Muscle layer of duodenum (tissue), 2 donors: ENCODE measurements around the gene PPFIA3.

ENCODE experiments used
- H3K27ac ChIP-seq: one replicate; pipeline ENCODE4 v1.7.0; 2013; ENCODE audit warnings: mild to moderate bottlenecking, low read length
- H3K27me3 ChIP-seq: one replicate; pipeline ENCODE4 v1.7.0; 2013; ENCODE audit warnings: low read depth, mild to moderate bottlenecking, control low read depth, low read length
- H3K36me3 ChIP-seq, 2 donors: one replicate each; pipeline ENCODE4 v1.7.0; 2013; ENCODE audit warnings: low read length in 2 of 2, control low read depth in 1 of 2, mild to moderate bottlenecking in 1 of 2; ENCODE audit not compliant: insufficient read depth in 2 of 2, control insufficient read depth in 1 of 2
- H3K4me1 ChIP-seq, 2 donors: one replicate each; pipeline ENCODE4 v1.7.0; 2013; ENCODE audit warnings: low read length in 2 of 2, mild to moderate bottlenecking in 2 of 2, control low read depth in 1 of 2, moderate library complexity in 1 of 2; ENCODE audit not compliant: insufficient read depth in 2 of 2, control insufficient read depth in 1 of 2
- H3K4me3 ChIP-seq, 2 donors: one replicate each; pipeline ENCODE4 v1.7.0; 2013; ENCODE audit warnings: low read length in 2 of 2, low read depth in 1 of 2, mild to moderate bottlenecking in 1 of 2
- H3K9me3 ChIP-seq, 2 donors: one replicate each; pipeline ENCODE4 v1.7.0; 2013; ENCODE audit warnings: low read length in 2 of 2, control low read depth in 1 of 2, mild to moderate bottlenecking in 1 of 2; ENCODE audit not compliant: control insufficient read depth in 1 of 2
- donor health status: healthy.

PPFIA3 gene

GRCh38 chr19:49128545-49129237 is 9.3 kb downstream of the PPFIA3 start:
- Histone ChIP-seq H3K4me3 (peak overlapping the region; percentile 48 to 52), H3K4me1 (peaks cover 6 to 20% of the 10 kb centered on the region in 2 donors), H3K27me3 (no peaks in the 10 kb centered on the region), H3K9me3 (no peaks in the 10 kb centered on the region), H3K27ac (no peak overlapping the region), H3K36me3 (no peaks in the 10 kb centered on the region)

DNA sequence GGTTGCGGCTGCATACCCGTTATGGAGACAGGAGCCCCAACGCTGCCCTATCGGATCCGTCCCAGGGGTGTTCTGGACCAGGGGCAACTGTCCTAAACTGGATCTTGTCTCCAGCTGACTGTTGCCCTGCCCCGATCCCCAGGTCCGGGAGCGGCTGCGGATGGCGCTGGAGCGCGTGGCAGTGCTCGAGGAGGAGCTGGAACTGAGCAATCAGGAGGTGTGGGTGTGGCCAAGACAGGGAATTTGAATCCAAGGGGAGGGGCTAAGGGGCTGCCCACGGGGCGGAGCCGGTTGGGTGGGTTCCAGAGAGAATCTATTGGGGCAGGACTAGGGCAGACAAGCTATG is 9.9 kb downstream of the PPFIA3 start:
- no peak overlapping the region for H3K4me3 ChIP-seq
- no peaks in the 10 kb centered on the region for H3K27me3 ChIP-seq
- H3K4me1 ChIP-seq = peaks cover 6 to 25% of the 10 kb centered on the region in 2 donors
- H3K36me3 ChIP-seq = no peaks in the 10 kb centered on the region
- no peak overlapping the region for H3K27ac ChIP-seq
- no peaks in the 10 kb centered on the region for H3K9me3 ChIP-seq

DNA sequence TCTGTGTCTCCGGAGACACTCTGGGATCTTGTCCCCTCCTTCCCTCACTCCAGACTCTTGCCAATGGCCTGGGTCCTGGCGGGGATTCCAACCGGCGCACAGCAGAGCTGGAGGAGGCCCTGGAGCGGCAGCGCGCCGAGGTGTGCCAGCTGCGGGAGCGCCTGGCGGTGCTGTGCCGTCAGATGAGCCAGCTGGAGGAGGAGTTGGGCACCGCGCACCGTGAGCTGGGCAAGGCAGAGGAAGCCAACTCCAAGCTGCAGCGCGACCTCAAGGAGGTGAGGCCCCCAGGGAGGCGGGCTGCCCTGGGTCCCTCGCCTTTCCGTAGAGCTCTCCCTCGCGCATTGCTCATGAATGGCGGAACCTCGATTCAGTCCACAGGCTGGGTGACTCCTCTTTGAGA is 11.0 kb downstream of the PPFIA3 start:
- Histone ChIP-seq H3K4me1 (peaks cover 6 to 31% of the 10 kb centered on the region in 2 donors), H3K9me3 (no peaks in the 10 kb centered on the region), H3K27me3 (no peaks in the 10 kb centered on the region), H3K27ac (no peak overlapping the region), H3K36me3 (no peaks in the 10 kb centered on the region), H3K4me3 (no peak overlapping the region)

DNA sequence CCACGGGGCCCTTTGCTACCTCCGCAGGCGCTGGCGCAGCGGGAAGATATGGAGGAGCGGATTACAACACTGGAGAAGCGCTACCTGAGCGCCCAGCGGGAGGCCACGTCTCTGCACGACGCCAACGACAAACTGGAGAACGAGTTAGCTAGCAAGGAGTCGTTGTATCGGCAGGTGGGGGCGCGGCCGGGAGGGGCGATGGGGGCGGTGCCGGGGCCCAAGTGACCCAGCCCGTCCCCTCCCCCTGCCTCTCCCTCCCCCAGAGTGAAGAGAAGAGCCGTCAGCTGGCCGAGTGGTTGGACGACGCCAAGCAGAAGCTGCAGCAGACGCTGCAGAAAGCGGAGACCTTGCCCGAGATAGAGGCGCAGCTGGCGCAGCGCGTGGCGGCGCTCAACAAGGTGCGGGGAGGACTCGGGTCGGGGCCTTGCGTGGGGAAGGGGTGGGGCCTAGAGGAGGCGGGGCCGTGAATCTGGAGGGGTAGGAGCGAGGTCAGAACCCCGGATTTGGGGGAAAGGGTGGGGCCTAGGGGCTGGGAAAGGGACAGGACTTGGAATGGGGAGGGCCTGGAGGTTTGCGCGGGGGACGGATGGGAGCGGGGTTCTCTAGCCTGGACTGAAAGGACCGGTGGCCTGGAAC is 13.7 kb downstream of the PPFIA3 start:
- H3K9me3 ChIP-seq = no peaks in the 10 kb centered on the region
- peaks cover 6 to 25% of the 10 kb centered on the region in 2 donors for H3K4me1 ChIP-seq
- no peak overlapping the region for H3K27ac ChIP-seq
- peak overlapping the region; percentile 39 to 60 for H3K4me3 ChIP-seq
- no peaks in the 10 kb centered on the region for H3K27me3 ChIP-seq
- no peaks in the 10 kb centered on the region for H3K36me3 ChIP-seq

DNA sequence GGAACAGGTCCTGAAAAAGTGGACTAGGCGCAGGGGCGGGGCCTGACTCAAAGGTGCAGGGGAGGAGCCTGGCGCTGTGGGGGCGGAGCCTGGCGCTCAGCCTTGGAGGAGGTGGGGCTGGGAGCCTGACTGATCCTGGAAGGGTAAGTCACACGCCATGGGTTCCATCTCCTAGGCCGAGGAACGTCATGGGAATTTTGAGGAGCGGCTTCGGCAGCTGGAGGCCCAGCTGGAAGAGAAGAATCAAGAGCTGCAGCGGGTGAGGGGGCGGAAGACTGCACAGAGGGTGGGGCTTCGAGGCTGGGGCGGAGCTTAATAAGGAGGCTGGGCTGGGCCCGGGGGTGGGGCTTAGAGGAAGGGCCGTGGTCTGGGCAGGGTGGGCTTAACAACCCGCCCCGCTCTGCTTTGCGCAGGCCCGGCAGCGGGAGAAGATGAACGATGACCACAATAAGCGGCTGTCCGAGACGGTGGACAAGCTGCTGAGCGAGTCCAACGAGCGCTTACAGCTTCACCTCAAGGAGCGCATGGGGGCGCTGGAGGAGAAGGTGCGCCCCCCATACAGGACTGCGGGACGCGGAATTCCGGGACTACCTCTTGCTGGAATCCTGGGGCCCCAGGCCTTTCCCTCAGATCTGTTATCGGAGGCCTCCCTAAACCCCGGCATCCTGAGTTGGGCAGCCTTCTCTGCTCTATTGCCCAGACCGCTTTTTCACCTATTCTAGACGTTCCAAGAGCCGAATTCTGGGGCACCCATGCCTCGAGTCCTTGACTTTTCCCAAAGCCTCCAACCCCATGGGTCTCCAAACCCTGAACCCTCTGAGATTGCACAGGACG is 14.5 kb downstream of the PPFIA3 start:
- Histone ChIP-seq H3K27me3 (no peaks in the 10 kb centered on the region), H3K27ac (no peak overlapping the region), H3K4me1 (peaks cover 1 to 17% of the 10 kb centered on the region in 2 donors)

DNA sequence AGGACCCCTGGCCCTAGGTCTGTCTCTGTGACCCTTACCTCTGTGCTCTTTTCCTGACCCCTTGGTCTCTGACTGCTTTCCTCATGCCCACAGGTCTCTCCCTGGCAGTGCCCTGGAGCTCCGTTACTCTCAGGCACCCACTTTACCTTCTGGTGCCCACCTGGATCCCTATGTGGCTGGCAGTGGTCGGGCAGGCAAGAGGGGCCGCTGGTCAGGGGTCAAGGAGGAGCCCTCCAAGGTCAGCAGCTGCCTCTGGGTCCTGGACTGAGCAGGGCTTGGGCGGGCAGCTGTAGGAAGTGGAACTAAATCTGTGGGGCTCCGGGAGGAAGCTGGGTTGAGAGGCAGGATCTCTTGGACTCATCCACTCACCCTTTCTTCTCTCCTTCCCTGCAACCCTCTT is 16.3 kb downstream of the PPFIA3 start:
- Histone ChIP-seq H3K4me1 (peaks cover 0 to 17% of the 10 kb centered on the region in 2 donors), H3K36me3 (no peaks in the 10 kb centered on the region), H3K27ac (no peak overlapping the region), H3K4me3 (no peak overlapping the region), H3K27me3 (no peaks in the 10 kb centered on the region), H3K9me3 (no peaks in the 10 kb centered on the region)

More for the DNA sequence above, 14.5 kb downstream of the PPFIA3 start:
- no peaks in the 10 kb centered on the region for H3K36me3 ChIP-seq
- H3K4me3 ChIP-seq = peak overlapping the region; percentile 39 to 60
- no peaks in the 10 kb centered on the region for H3K9me3 ChIP-seq

DNA sequence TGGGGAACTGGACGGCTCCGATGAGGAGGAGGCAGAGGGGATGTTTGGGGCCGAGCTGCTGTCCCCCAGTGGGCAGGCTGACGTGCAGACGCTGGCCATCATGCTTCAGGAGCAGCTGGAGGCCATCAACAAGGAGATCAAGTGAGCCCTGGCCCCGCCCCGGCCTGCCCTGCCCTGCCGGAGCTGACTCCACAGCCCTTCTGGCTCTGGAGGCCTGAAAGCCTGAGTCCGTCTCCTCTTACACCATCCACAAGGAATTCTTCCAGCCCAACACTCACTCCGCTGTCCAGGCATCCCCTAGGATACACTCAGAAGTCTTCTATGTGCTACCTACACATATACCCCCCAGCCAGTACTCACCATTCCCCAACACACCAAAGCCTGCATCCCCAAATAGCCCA is 17.4 kb downstream of the PPFIA3 start:
- Histone ChIP-seq H3K27me3 (no peaks in the 10 kb centered on the region), H3K36me3 (no peaks in the 10 kb centered on the region), H3K9me3 (no peaks in the 10 kb centered on the region), H3K4me3 (no peak overlapping the region), H3K27ac (no peak overlapping the region), H3K4me1 (peaks cover 0 to 17% of the 10 kb centered on the region in 2 donors)

DNA sequence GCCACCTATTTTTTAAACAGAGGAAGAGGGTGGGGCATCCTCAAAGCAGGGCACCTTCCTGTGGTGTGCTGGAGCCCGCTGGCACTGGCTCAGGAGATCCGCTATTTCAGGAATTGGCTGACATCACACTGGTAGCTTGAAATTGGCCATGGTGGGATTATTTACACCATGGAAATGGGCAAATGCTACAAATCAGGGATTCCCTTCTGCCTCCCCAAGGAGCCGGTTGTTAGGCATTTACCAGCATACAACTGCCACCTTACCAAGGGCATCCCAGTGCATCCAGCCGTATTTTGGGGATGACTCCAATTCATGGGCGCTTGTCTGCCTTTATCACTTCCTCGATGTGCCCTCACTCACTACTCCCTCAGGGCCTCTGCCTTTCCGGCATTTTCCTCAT is 21.6 kb downstream of the PPFIA3 start:
- H3K4me1 ChIP-seq = peaks cover 0 to 21% of the 10 kb centered on the region in 2 donors
- no peak overlapping the region for H3K4me3 ChIP-seq
- no peak overlapping the region for H3K27ac ChIP-seq
- no peaks in the 10 kb centered on the region for H3K9me3 ChIP-seq
- H3K36me3 ChIP-seq = no peaks in the 10 kb centered on the region
- H3K27me3 ChIP-seq = no peaks in the 10 kb centered on the region

GRCh38 chr19:49141352-49141751 is 22.0 kb downstream of the PPFIA3 start:
- Histone ChIP-seq H3K4me1 (peaks cover 0 to 25% of the 10 kb centered on the region in 2 donors), H3K4me3 (no peak overlapping the region), H3K27me3 (no peaks in the 10 kb centered on the region), H3K9me3 (no peaks in the 10 kb centered on the region), H3K27ac (no peak overlapping the region), H3K36me3 (no peaks in the 10 kb centered on the region)

DNA sequence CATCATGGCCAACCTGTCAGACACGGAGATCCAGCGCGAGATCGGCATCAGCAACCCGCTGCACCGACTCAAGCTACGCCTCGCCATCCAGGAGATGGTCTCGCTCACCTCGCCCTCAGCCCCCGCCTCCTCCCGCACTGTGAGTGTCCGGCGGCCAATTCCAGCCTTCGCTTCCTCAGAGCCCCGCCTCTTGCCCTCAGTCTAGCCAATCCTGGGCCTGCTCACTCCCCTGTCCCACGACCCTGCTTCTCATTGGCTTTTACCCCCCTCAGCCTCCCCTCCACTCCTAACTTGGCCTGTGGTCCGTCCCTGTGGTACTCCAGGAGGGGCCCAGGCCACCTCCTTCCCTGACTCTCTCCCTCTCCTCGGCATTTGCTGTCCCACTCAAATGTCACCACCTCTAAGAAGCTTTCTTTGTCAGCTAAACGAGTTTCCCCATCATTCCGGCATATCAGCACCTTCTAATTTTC is 23.6 kb downstream of the PPFIA3 start:
- H3K27ac ChIP-seq = no peak overlapping the region
- no peaks in the 10 kb centered on the region for H3K36me3 ChIP-seq
- H3K4me1 ChIP-seq = peaks cover 0 to 26% of the 10 kb centered on the region in 2 donors
- H3K27me3 ChIP-seq = no peaks in the 10 kb centered on the region
- no peaks in the 10 kb centered on the region for H3K9me3 ChIP-seq
- H3K4me3 ChIP-seq = peak overlapping the region; percentile 68 to 75
